Tongue (tissue), 2 donors: Measurements from ENCODE around the gene VKORC1. TPM values are rescaled to one million over a fixed set of nuclear protein-coding genes. Genes with fewer than 3 reads are reported as not detected.
A peak's percentile ranks its signal among the peaks of the same experiment; 100 is the strongest.

ENCODE experiments used
- DNase-seq: peaks from one replicate; pipeline ENCODE4 v3.0.0-alpha.2; 2015
- total RNA-seq: library from RNA; depleted of rRNA; stranded (reverse); fragments of >200 nt; gene quantifications from one replicate; pipeline ENCODE4 v1.2.3, GENCODE V29; 2014

The VKORC1 gene
- total RNA-seq, 1 donor from 2014 or later, result 64.2 TPM

DNA sequence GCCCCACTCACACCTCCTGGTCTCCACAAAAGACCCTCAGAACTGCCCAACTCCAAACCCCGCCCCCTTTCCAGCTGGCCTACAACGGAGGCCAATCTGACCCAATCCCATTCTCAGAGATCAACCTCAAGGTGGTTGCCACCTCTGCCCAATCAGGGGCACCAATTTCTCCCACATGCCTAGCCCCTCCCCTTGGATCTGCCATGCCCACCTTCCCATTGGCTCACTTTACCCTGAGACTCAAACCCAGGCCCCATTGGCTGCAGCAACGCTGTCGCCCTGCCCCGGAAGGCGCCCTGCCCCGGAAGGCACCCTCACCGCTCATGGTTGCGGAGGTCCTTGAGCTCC, 31.1 kb downstream of the VKORC1 start:
- DNase-seq, result no peak

DNA sequence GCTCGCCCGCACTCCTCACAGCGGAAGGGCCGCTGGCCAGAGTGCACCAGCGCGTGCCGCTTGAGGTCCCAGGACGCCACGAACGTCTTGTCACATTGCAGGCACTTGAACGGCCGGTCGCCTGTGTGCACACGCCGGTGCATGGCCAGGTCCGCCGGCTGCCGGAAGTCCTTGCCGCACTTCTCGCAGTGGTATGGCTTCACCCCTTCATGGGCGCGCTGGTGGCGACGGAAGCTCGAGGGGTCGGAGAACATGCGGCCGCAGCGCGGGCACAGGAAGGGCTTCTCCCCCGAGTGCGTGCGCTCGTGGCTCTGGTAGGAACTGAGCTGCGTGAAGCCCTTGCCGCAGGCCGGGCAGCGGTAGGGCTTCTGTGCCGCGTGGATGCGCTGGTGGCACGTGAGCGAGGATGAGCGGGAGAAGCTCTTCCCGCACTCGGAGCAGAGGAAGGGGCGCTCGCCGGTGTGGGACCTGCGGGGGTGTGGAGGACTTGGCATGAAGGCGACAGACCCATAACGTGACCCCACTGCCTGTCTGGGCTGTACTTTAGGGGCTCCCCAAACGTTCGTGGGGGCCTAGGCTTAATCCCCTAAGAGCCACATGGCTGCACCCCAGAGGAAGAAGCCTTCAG, 32.7 kb downstream of the VKORC1 start:
- DNase-seq, result no peak

DNA sequence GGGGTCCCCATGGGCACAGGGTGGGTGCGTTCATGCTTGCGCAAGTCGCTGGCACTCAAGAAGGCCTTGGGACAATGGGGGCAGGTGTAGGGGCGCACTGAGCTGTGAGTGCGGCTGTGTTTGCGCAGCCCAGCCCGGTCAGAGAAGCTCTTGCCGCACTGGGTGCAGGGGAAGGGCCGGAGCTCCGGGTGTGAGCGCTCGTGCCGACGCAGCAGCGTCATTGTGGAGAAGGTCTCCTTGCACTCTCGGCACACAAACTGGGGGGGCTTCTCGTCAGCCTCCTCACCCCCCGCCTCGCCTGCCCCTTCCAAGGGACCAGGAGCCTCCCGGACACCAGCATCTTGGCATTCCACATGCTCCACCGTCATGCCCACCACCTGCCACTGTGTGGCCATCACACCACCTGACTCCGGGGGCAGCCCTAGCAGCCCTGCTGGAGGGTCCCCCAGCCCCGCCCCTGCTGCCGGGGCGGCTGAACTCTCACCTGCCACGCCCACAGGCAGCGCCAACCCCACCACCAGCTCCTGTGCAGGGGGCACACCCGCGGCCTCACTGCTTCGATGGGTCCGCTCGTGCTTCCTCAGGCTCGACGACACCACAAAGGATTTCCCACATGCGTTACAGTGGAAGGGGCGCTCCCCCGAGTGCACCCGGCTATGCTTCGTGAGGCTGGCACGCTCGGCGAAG, 33.3 kb downstream of the VKORC1 start:
- no peak for DNase-seq

DNA sequence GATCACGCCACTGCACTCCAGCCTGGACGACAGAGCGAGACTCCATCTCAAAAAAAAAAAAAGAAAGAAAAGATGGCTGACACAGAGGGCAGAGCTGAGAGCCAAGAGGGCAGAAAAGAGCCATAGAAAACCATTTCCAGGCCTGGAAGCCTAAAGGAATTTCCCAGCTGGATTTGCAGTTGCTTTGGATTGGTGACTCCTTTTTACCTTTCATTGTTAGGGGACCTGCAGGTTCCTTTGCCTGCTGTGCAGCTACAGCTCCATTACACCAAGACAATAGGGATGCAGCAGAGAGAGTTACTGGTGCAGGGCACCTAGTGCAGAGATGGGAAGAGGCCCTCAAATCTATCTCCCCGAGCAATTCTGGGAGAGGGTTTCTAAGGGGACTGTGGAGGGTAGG, 39.0 kb downstream of the VKORC1 start:
- DNase-seq, result no peak

DNA sequence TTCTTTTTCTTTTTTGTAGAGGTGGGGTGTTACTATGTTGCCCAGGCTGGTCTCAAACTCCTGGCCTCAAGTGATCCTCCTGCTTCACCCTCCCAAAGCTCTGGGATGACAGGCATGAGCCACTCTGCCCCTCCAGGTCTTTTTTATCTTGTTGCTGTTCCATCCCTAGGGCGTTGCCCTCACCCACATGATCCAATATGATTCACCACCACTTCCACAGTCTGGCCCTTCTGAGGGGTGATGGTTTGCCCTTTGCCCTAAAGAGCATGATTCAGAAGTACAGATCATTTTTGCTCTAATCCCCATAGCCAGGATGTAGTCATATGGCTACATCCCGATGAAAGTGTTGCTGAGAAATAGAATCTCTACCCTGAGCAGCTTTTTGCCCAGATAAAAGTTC, 42.5 kb downstream of the VKORC1 start:
- DNase-seq, result no peak

DNA sequence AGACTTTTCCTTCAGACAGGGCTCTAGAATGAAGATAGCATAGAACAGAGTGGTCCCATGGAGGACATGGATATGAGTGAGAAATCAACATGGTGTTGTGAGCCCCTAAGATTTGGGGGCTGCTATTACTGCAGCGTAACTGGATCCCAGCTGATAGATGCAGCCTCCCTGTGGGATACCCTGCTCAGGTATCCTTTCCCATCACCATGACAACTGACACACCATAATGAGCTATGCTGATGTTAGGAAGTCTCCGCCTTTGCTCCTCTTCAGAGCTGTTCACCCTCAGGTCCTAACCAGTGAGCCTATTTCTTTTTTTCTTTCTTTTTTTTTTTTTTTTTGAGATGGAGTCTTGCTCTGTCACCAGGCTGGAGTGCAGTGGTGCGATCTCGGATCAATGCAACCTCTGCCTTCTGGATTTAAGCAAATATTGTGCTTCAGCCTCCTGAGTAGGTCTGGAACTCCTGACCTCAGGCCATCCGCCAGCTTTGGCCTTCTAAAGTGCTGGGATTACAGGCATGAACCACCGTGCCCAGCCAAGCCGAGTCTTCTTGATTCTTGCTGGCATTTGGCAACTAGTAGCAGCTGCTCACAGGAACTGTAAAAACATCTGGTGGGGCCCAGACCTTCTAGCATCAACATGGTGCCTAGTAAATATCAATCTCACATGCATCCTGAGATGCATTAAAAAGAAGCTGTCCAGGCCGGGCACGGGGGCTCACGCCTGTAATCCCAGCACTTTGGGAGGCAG, 44.1 kb downstream of the VKORC1 start:
- DNase-seq, result peak; percentile 69

DNA sequence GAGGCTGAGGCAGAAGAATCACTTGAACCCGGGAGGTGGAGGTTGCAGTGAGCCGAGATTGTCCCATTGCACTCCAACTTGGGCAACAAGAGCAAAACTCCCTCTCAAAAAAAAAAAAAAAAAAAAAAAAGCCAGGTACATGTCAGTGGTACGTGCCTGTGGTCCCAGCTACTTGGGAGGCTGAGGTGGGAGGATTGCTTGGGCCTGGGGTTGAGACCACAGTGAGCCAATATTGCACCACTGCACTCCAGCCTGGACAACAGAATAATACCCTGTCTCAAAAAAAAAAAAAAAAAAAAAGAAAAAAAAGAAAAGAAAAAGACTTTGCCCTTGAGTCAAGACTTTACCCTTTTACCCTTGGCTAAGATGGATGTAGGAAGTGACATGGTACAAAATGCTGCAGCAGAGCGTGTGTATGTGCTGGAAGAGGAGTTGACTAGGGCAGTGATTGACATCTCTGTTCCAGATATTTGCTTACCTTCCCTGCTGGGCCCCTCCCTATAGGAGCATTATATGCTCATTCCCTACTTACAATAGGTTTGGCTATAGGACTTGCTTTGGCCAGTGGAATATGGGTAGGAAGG, 50.6 kb downstream of the VKORC1 start:
- no peak for DNase-seq

DNA sequence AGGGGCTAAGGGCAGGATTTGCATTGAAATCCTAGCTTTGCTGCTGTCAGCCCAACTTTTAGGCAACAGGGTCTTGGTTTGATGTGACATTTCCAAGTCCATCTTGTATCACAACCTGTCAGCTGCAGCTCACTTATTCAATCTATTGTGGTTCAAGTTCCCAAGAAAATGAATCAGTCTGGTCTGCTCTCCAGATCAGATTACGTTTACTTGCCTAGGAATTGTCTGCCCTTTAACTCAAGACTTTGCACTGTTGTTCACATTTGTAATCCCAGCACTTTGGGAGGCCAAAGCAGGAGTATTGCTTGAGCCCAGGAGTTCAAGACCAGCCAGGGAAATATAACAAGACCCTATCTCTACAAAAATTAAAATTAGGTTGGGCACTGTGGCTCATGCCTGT, 51.2 kb downstream of the VKORC1 start:
- DNase-seq, result no peak

DNA sequence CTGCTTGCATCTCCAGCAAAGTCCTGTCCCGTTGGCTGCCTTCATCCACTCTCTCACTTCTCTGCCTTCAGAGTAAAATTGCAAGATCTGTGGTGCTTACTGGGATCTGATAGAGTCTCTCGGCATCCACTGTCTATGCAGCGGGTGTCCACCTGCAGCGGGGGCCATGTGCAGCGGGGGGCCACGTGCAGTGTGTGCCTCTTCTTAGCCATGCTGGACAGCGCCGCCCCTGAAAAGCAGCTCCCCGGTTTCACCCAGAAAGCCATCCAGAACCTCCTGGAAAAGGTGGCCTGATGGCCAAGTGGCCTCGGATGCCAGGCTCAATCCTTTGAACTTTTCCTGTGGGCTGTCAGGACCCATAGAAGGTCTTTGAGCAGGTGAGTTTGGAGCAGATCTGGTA, 51.7 kb downstream of the VKORC1 start:
- DNase-seq, result no peak

Other genes with a start within 250 kb of the VKORC1 start
- 24.2 TPM for gene BCL7C, start 200.7 kb downstream of the VKORC1 start, total RNA-seq
- gene CTF1, start 198.2 kb downstream of the VKORC1 start, total RNA-seq, result 2.1 TPM
- gene FBXL19, start 171.2 kb downstream of the VKORC1 start, total RNA-seq, result 9.3 TPM
- gene ORAI3, start 145.7 kb downstream of the VKORC1 start, total RNA-seq, result 15.7 TPM
- 4.6 TPM for gene SETD1A, start 137.0 kb downstream of the VKORC1 start, total RNA-seq
- gene HSD3B7, start 109.6 kb downstream of the VKORC1 start, total RNA-seq, result 15.9 TPM
- gene STX1B, start 84.2 kb downstream of the VKORC1 start, total RNA-seq, result 0.92 TPM
- 26.8 TPM for gene STX4, start 61.2 kb downstream of the VKORC1 start, total RNA-seq
- gene ZNF668, start 20.6 kb downstream of the VKORC1 start, total RNA-seq, result 5.0 TPM
- 14.7 TPM for gene ZNF646, start 20.4 kb downstream of the VKORC1 start, total RNA-seq
- gene PRSS53, start 5.9 kb downstream of the VKORC1 start, total RNA-seq, result 2.9 TPM
- 13.0 TPM for gene BCKDK, start 13.6 kb upstream of the VKORC1 start, total RNA-seq
- gene KAT8, start 22.9 kb upstream of the VKORC1 start, total RNA-seq, result 55.5 TPM
- gene PRSS8, start 40.9 kb upstream of the VKORC1 start, total RNA-seq, result 17.6 TPM
- not detected for gene PRSS36, start 55.3 kb upstream of the VKORC1 start, total RNA-seq
- gene FUS, start 85.3 kb upstream of the VKORC1 start, total RNA-seq, result 82.2 TPM
- 15.2 TPM for gene PYCARD, start 108.0 kb upstream of the VKORC1 start, total RNA-seq
- 117 TPM for gene TRIM72, start 119.3 kb upstream of the VKORC1 start, total RNA-seq
- not detected for gene PYDC1, start 122.3 kb upstream of the VKORC1 start, total RNA-seq
- 4.1 TPM for gene ITGAM, start 165.2 kb upstream of the VKORC1 start, total RNA-seq